ENCODE data around the gene PRDM16.

The PRDM16 gene

GRCh38 chr1:3423896-3424611, 355.1 kb downstream of the PRDM16 start:
- no peak overlapping the region for H3K27ac ChIP-seq
- TF ChIP-seq CTCF (conservative IDR thresholded peaks at IDR 0.05), result no peak
- no peak for TF ChIP-seq ZFX (IDR thresholded peaks at IDR 0.05)

- TF ChIP-seq ZFX (IDR thresholded peaks at IDR 0.05) (no peak), CTCF (conservative IDR thresholded peaks at IDR 0.05) (no peak)
- no peak overlapping the region; the same call in 1 of the 2 replicates for H3K27ac ChIP-seq
Measured at GRCh38 chr1:3425486-3426215, 356.6 kb downstream of the PRDM16 start.

DNA sequence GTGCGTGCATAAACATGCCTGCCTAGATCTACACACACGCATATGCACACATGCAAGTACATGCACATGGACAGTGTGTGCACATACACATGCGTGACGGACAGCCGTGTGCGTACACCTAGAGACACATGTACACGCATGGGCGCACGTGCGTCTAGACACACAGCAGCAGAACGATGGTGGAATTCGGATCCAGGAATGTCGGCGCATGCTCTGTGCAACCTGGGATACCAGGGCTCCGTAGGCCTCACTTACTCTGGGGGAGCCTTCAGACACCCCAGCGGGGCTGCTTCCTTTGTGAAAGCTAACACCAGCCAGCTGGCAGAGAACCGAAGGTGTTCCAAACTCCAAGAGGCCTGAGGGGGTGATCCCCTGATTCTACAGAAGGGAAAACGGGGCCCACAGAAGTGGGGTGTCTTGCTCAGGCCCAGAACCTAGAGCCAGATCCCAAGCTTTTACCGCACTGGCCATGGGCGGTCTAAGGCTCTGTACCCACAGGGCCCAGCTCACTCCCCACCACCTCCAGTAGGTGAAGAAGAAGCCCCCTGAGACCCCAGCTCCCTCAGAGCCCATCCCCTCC, 358.0 kb downstream of the PRDM16 start:
- H3K27ac ChIP-seq, result no peak overlapping the region
- TF ChIP-seq ZFX (IDR thresholded peaks at IDR 0.05), result no peak
- TF ChIP-seq CTCF (conservative IDR thresholded peaks at IDR 0.05), result no peak

DNA sequence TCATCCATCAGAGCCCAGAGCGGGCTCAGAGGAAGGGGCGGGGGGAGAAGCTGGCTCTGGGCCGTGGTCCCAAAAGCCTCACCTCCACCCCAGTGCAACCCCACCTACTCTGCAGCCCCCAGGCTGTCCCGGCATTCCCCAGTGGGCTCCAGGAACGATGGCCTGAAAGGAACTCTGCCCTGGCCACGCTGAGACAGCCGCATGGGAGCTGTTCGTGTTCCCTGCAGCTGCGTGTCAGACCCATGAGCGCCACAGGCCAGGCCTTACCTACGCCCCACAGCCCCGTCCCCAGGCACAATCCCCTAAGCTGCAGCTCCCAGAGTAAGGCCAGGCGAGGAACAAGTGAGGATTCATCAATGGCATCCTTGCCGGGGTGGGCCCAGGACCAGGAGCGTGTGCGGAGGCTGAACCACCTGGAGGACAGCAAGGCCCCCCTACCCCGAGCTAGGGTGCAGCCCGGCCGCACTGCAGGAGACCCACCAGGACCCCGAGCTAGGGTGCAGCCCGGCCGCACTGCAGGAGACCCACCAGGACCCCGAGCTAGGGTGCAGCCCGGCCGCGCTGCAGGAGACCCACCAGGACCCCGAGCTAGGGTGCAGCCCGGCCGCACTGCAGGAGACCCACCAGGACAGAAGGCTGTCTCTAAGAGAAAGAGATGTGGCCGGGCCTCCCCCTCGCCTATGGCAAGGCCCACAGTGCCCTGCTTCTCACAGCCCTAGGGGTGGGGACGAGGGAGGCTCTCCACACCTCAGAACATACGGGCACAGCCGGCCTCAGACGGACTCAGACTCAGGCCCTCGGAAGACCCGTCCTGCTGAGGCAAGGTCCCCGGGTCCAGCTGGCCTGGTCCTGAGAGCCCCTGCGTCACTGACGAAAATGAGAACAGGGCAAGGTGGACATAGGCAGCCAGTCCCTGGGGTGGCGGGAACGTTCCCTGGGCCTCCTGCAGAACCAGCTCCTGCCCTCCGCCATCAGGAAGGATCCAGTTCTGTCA, 359.0 kb downstream of the PRDM16 start:
- TF ChIP-seq CTCF (conservative IDR thresholded peaks at IDR 0.05) (no peak), ZFX (IDR thresholded peaks at IDR 0.05) (no peak)
- no peak overlapping the region for H3K27ac ChIP-seq

GRCh38 chr1:3428899-3429298, 359.9 kb downstream of the PRDM16 start:
- no peak overlapping the region for H3K27ac ChIP-seq
- no peak for TF ChIP-seq CTCF (conservative IDR thresholded peaks at IDR 0.05)
- no peak for TF ChIP-seq ZFX (IDR thresholded peaks at IDR 0.05)

DNA sequence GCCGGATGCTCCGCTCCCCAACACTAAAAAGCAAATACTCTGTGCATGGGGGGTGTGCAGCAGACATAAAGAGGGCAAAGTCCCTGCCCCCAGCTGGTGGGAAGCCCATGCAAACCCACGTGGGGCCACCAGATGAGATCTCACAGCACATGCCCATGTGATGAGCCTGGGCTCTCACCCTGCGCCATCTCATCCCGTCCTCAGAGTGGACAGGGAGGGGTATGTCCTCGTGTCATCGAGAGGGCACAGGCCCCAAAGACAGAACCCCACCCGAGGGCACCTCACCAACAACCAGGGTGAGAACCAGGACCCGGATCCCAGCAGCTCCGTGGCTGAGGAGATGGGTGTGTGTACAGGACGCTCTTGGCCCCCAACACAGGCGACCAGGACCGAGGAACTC, 360.3 kb downstream of the PRDM16 start:
- H3K27ac ChIP-seq, result no peak overlapping the region
- TF ChIP-seq ZFX (IDR thresholded peaks at IDR 0.05) (no peak), CTCF (conservative IDR thresholded peaks at IDR 0.05) (no peak)

Data from C4-2B (cell line).